Gastrocnemius medialis (tissue), 4 donors: ENCODE data around the gene SOX21.

Experiments used
- CTCF ChIP-seq, 5 experiments: fragments of 450-650 bp in 3 of 5; fragments of 200-600 bp in 2 of 5; sonication (generic) in 2 of 5; IDR thresholded peaks in 4 of 5; conservative IDR thresholded peaks in 1 of 5; 1 replicate in 4 of 5; 2 replicates in 1 of 5; pipeline ENCODE4 v1.5.1; 2016 to 2019; ENCODE audit warnings: antibody characterized with exemption in 5 of 5, mild to moderate bottlenecking in 3 of 5, moderate library complexity in 3 of 5
- POLR2A ChIP-seq, 2 donors: fragments of 450-650 bp; IDR thresholded peaks; one replicate each; pipeline ENCODE4 v1.6.1; 2017; ENCODE audit warnings: antibody characterized with exemption in 2 of 2, mild to moderate bottlenecking in 2 of 2, moderate library complexity in 2 of 2

GRCh38 chr13:94703271-94703670 lies 9.1 kb downstream of the SOX21 start:
- TF ChIP-seq CTCF (IDR thresholded peaks at IDR 0.05 in 4 of 5, conservative IDR thresholded peaks at IDR 0.05 in 1 of 5) (no peak), POLR2A (IDR thresholded peaks at IDR 0.05) (no peak)
